Endometrial microvascular endothelial cells (primary cell): ENCODE data around the gene KRTAP5-7. TPM values are rescaled to one million over a fixed set of nuclear protein-coding genes. Genes with fewer than 3 reads are reported as not detected.
"Not testable (repeated sequence)": the region's sequence is repeated elsewhere in the genome, so short reads cannot be mapped to it uniquely, and the experiment has no call there.

ENCODE experiments used
- in situ Hi-C: cut with HindIII; loops from 2 replicates; pipeline ENCODE4 v1.10.0; 2017; ENCODE audit warnings: low sequenced_read_pairs, low pct_unique_long_range_greater_than_20kb; ENCODE audit errors: inconsistent ontology term
- total RNA-seq: library from RNA; depleted of rRNA; stranded (reverse); fragments of >200 nt; gene quantifications from one replicate; pipeline ENCODE4 v1.2.3, GENCODE V29; 2015; ENCODE audit errors: inconsistent ontology term

Gene KRTAP5-7
- total RNA-seq, 1 donor from 2014 or later: not detected

GRCh38 chr11:71527576-71528210 is 626 bp downstream of the KRTAP5-7 start:
- in situ Hi-C loops: no loop called here

- in situ Hi-C loops: no loop called here
Measured at GRCh38 chr11:71530602-71531001, 3.5 kb downstream of the KRTAP5-7 start.

- in situ Hi-C loops: no loop called here
Measured at GRCh38 chr11:71532036-71532610, 5.1 kb downstream of the KRTAP5-7 start.

GRCh38 chr11:71534711-71535608 is 7.9 kb downstream of the KRTAP5-7 start:
- in situ Hi-C loops: not testable (repeated sequence)

- in situ Hi-C loops: no loop called here
Measured at GRCh38 chr11:71535825-71536224, 8.8 kb downstream of the KRTAP5-7 start.

- in situ Hi-C loops: no loop called here
Measured at GRCh38 chr11:71537537-71537936, 10.5 kb downstream of the KRTAP5-7 start.

GRCh38 chr11:71537977-71538665 is 11.1 kb downstream of the KRTAP5-7 start, which contains the start of gene KRTAP5-8:
Gene KRTAP5-8, plus strand, starts transcription at chr11:71538025. Its CDS starts 31 bp downstream, at chr11:71538056.
- in situ Hi-C loops: not testable (repeated sequence)

- in situ Hi-C loops: no loop called here
Measured at GRCh38 chr11:71538666-71538990, 11.6 kb downstream of the KRTAP5-7 start.

GRCh38 chr11:71539017-71539416 is 11.9 kb downstream of the KRTAP5-7 start:
- in situ Hi-C loops: no loop called here

- in situ Hi-C loops: not testable (repeated sequence)
Measured at GRCh38 chr11:71539971-71540370, 12.9 kb downstream of the KRTAP5-7 start.

- in situ Hi-C loops: not testable (repeated sequence)
Measured at GRCh38 chr11:71540521-71541304, 13.6 kb downstream of the KRTAP5-7 start.

GRCh38 chr11:71542382-71542781 is 15.3 kb downstream of the KRTAP5-7 start:
- in situ Hi-C loops: no loop called here

- in situ Hi-C loops: no loop called here
Measured at GRCh38 chr11:71542879-71543777, 16.1 kb downstream of the KRTAP5-7 start.

GRCh38 chr11:71543866-71544265 is 16.8 kb downstream of the KRTAP5-7 start:
- in situ Hi-C loops: no loop called here

- in situ Hi-C loops: no loop called here
Measured at GRCh38 chr11:71544525-71545214, 17.6 kb downstream of the KRTAP5-7 start.

GRCh38 chr11:71545405-71545966 is 18.4 kb downstream of the KRTAP5-7 start:
- in situ Hi-C loops: no loop called here

GRCh38 chr11:71548120-71548519 is 21.1 kb downstream of the KRTAP5-7 start, which contains the start of gene KRTAP5-9:
Gene KRTAP5-9, plus strand, starts transcription at chr11:71548420. Its CDS starts 238 bp downstream, at chr11:71548658.
- in situ Hi-C loops: no loop called here
